IMR-90 (cell line): ENCODE data around the gene GNG7. TPM values are rescaled to one million over a fixed set of nuclear protein-coding genes. Genes with fewer than 3 reads are reported as not detected.

Source experiments
- ATAC-seq: fragments of 200-7000 bp; cut with Tn5 transposase; 2 replicates; pipeline ENCODE4 v1.9.1; 2020; ENCODE audit warnings: low read depth, mild to moderate bottlenecking, moderate library complexity
- BruUV-seq: library from RNA; stranded (reverse); fragments of 400-500 nt; replicated peaks from 2 replicates; lab custom pipeline; 2021; lab: Mats Ljungman, UMichigan
- CTCF ChIA-PET: fragments of 300-600 bp; formaldehyde crosslinking; extraction: SDS; loops from one replicate; lab custom pipeline; 2021; ENCODE audit warnings: antibody characterized with exemption; lab: Yijun Ruan, JAX
- POLR2A ChIA-PET: fragments of 300-600 bp; sonication (Branson Sonifier 250); formaldehyde crosslinking; loops from one replicate; lab custom pipeline; 2022; ENCODE audit warnings: antibody characterized with exemption; ENCODE audit not compliant: unreplicated experiment; lab: Charles Lee
- DNase-seq: peaks from one replicate; pipeline ENCODE4 v3.0.0; 2013
- H2AFZ ChIP-seq: replicated peaks from 2 replicates; pipeline ENCODE3; 2013; ENCODE audit warnings: low read length, mild to moderate bottlenecking; ENCODE audit not compliant: poor library complexity
- H2AK5ac ChIP-seq: 2 replicates; pipeline ENCODE4 v1.6.1; 2013; ENCODE audit warnings: low read depth, low read length, inconsistent platforms
- H2AK9ac ChIP-seq: replicated peaks from 2 replicates; pipeline ENCODE3; 2013; ENCODE audit warnings: mild to moderate bottlenecking, low read depth, low read length, moderate library complexity; ENCODE audit not compliant: poor library complexity
- H2BK120ac ChIP-seq: 2 replicates; pipeline ENCODE4 v1.6.1; 2013; ENCODE audit warnings: low read depth, low read length, inconsistent platforms
- H2BK15ac ChIP-seq: 3 replicates; pipeline ENCODE4 v1.6.1; 2013; ENCODE audit warnings: low read depth, low read length, inconsistent platforms
- H2BK20ac ChIP-seq: 2 replicates; pipeline ENCODE4 v1.6.1; 2013; ENCODE audit warnings: low read depth, mild to moderate bottlenecking, inconsistent platforms, low read length, moderate library complexity
- H2BK5ac ChIP-seq: 2 replicates; pipeline ENCODE4 v1.6.1; 2013; ENCODE audit warnings: mild to moderate bottlenecking, low read depth, low read length, inconsistent platforms; ENCODE audit not compliant: poor library complexity, severe bottlenecking
- H3K14ac ChIP-seq: replicated peaks from 2 replicates; pipeline ENCODE4 v1.6.1; 2013; ENCODE audit warnings: low read depth, low read length, inconsistent platforms
- H3K18ac ChIP-seq: 2 replicates; pipeline ENCODE4 v1.6.1; 2013; ENCODE audit warnings: low read depth, low read length, control low read depth
- H3K23ac ChIP-seq: 2 replicates; pipeline ENCODE4 v1.6.1; 2013; ENCODE audit warnings: low read depth, low read length, inconsistent platforms
- H3K27ac ChIP-seq: 2 replicates; pipeline ENCODE4 v1.5.1; 2013; ENCODE audit warnings: mild to moderate bottlenecking, control low read depth, low read length; ENCODE audit not compliant: insufficient read depth
- H3K27me3 ChIP-seq: 2 replicates; pipeline ENCODE4 v1.6.1; 2013; ENCODE audit warnings: low read length; ENCODE audit not compliant: control insufficient read depth, insufficient read depth
- H3K36me3 ChIP-seq: 2 replicates; pipeline ENCODE4 v1.6.1; 2013; ENCODE audit warnings: low read length, mixed read lengths; ENCODE audit not compliant: control insufficient read depth, insufficient read depth
- H3K4ac ChIP-seq: 2 replicates; pipeline ENCODE4 v1.6.1; 2013; ENCODE audit warnings: low read depth, low read length, inconsistent platforms
- H3K4me1 ChIP-seq: 2 replicates; pipeline ENCODE4 v1.6.1; 2013; ENCODE audit warnings: low read length, mixed read lengths; ENCODE audit not compliant: control insufficient read depth, insufficient read depth
- H3K4me2 ChIP-seq: 2 replicates; pipeline ENCODE4 v1.6.1; 2013; ENCODE audit warnings: low read depth, mild to moderate bottlenecking, control low read depth, low read length, moderate library complexity
- H3K4me3 ChIP-seq: 2 replicates; pipeline ENCODE4 v1.5.1; 2013; ENCODE audit warnings: low read depth, mild to moderate bottlenecking, control low read depth, low read length, moderate library complexity; ENCODE audit not compliant: insufficient read depth
- H3K56ac ChIP-seq: 2 replicates; pipeline ENCODE4 v1.6.1; 2013; ENCODE audit warnings: low read length, inconsistent platforms; ENCODE audit not compliant: insufficient read depth; ENCODE audit errors: extremely low read depth
- H3K79me1 ChIP-seq, 2 experiments: 2 replicates each; pipeline ENCODE4 v1.6.1; 2013; ENCODE audit warnings: low read length in 2 of 2, inconsistent platforms in 1 of 2, low read depth in 1 of 2
- H3K9ac ChIP-seq: 2 replicates; pipeline ENCODE4 v1.6.1; 2013; ENCODE audit warnings: low read depth, low read length, control low read depth
- H3K9me1 ChIP-seq: 2 replicates; pipeline ENCODE4 v1.6.1; 2013; ENCODE audit warnings: low read length, inconsistent platforms; ENCODE audit not compliant: insufficient read depth
- H3K9me3 ChIP-seq: 2 replicates; pipeline ENCODE4 v1.6.1; 2013; ENCODE audit warnings: low read length; ENCODE audit not compliant: control insufficient read depth, insufficient read depth
- H4K20me1 ChIP-seq: 2 replicates; pipeline ENCODE4 v1.6.1; 2013; ENCODE audit warnings: low read length, inconsistent platforms; ENCODE audit not compliant: insufficient read depth
- H4K5ac ChIP-seq: 2 replicates; pipeline ENCODE4 v1.6.1; 2013; ENCODE audit warnings: mild to moderate bottlenecking, low read depth, low read length, control low read depth
- H4K8ac ChIP-seq, 2 experiments: 2 replicates each; pipeline ENCODE4 v1.6.1; 2013; ENCODE audit warnings: low read depth in 2 of 2, low read length in 2 of 2, control low read depth in 1 of 2, inconsistent platforms in 1 of 2
- H4K91ac ChIP-seq: 2 replicates; pipeline ENCODE4 v1.6.1; 2013; ENCODE audit warnings: low read depth, low read length, inconsistent platforms; ENCODE audit not compliant: insufficient read depth
- CEBPB ChIP-seq: IDR thresholded peaks from 2 replicates; pipeline ENCODE4 v1.6.1; 2012; ENCODE audit warnings: low read depth, low read length, improper control_type of control experiment
- MAFK ChIP-seq: IDR thresholded peaks from 2 replicates; pipeline ENCODE4 v1.6.1; 2012; ENCODE audit warnings: low read depth, low read length, improper control_type of control experiment
- MAZ ChIP-seq: IDR thresholded peaks from 2 replicates; pipeline ENCODE4 v1.6.1; 2012; ENCODE audit warnings: low read depth, mild to moderate bottlenecking, low read length, improper control_type of control experiment, moderate library complexity, borderline replicate concordance
- NFE2L2 ChIP-seq: fragments of 150-350 bp; IDR thresholded peaks from 2 replicates; pipeline ENCODE4 v1.6.1; 2016; ENCODE audit warnings: low read depth, mild to moderate bottlenecking, low read length
- RCOR1 ChIP-seq: IDR thresholded peaks from 2 replicates; pipeline ENCODE4 v1.6.1; 2012; ENCODE audit warnings: mild to moderate bottlenecking, low read length, improper control_type of control experiment; ENCODE audit not compliant: insufficient replicate concordance
- WGBS, 2 experiments: methylation state at CpG; one replicate each; pipeline versions ENCODE4 v1.1.5 to v1.1.7; 2013; ENCODE audit warnings: missing lambda C conversion rate in 2 of 2; ENCODE audit not compliant: insufficient read length in 1 of 2; ENCODE audit errors: extremely low coverage in 2 of 2; 5-methylcytosine and 5-hydroxymethylcytosine counted together
- dilution Hi-C: fragments of 300-500 bp; cut with HindIII; formaldehyde crosslinking; loops from one replicate; pipeline ENCODE4 v1.14.3; 2018; ENCODE audit warnings: low sequenced_read_pairs; ENCODE audit not compliant: unreplicated experiment
- in situ Hi-C: fragments of 300-500 bp; cut with MboI; formaldehyde crosslinking; loops from 3 replicates; pipeline ENCODE4 v1.14.3; 2019; ENCODE audit warnings: low sequenced_read_pairs, inconsistent platforms, mixed read lengths
- intact Hi-C: fragments of 100-400 bp; cut with micrococcal nuclease; formaldehyde crosslinking; loops from 2 replicates; pipeline ENCODE4 v1.10.0; 2022
- polyA plus RNA-seq, 3 experiments: library from polyadenylated mRNA; depleted of rRNA; stranded (reverse); fragments of >200 nt; gene quantifications; 2 replicates each; pipeline ENCODE4 v1.2.3, GENCODE V29; 2012; ENCODE audit warnings: low replicate concordance in 1 of 3
- total RNA-seq: library from RNA; depleted of rRNA; stranded (reverse); fragments of >200 nt; gene quantifications from 2 replicates; pipeline ENCODE4 v1.2.3, GENCODE V29; 2012

GNG7 gene
- total and polyA plus RNA-seq, 2 of the 4 experiments (the other 2 are of a cell fraction) = under 0.01 to 0.21 TPM

DNA sequence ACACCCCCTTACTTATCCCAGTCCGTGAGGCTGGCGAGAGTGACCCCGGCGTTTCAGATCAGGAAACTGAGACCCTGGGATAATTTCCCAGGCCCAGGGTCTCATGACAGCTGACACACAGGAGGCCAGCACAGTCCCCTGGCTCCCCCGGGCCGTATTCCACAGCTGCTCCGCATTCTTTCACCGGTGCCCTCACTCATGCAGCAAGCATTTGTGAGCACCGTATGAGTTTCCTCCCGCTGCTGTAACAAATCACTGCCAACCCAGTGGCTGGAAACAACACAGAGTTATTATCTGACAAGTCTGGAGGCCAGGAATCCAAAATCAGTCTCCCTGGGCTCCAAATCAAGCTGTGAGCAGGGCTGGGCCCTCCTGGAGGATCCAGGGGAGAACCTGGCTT lies 205.3 kb downstream of the GNG7 start:
- Histone ChIP-seq H2AK5ac (0 out of 2 replicates have a peak overlapping the region, but pooled peaks have one; percentile 6), H3K56ac (no peak overlapping the region), H3K79me1 (peaks cover 0 to 18% of the 10 kb centered on the region in 2 experiments; a peak in 2 of 4 replicates), H3K14ac (no peak overlapping the region), H3K4me1 (peaks cover 15% of the 10 kb centered on the region), H3K9me3 (no peaks in the 10 kb centered on the region), H3K27ac (no peak overlapping the region), H3K9ac (no peak overlapping the region), H3K9me1 (peaks cover 14% of the 10 kb centered on the region), H3K27me3 (no peaks in the 10 kb centered on the region), H3K18ac (no peak overlapping the region), H4K20me1 (no peaks in the 10 kb centered on the region), H3K23ac (no peak overlapping the region), H2BK15ac (no peak overlapping the region), H2AFZ (no peak overlapping the region), H4K91ac (no peak overlapping the region), H2AK9ac (peak overlapping the region; percentile 44), H3K4ac (0 out of 2 replicates have a peak overlapping the region, but pooled peaks have one; percentile 1), H2BK20ac (peak overlapping the region; percentile 9; the same call in 1 of the 2 replicates), H3K36me3 (no peaks in the 10 kb centered on the region), H2BK120ac (peak overlapping the region; percentile 34; the same call in 1 of the 2 replicates), H4K5ac (no peak overlapping the region), H3K4me2 (no peak overlapping the region), H4K8ac (no peak overlapping the region), H2BK5ac (no peak overlapping the region), H3K4me3 (no peak overlapping the region)
- intact Hi-C loops (no loop called here), in situ Hi-C loops (no loop called here), dilution Hi-C loops (no loop called here)
- WGBS, 2 experiments = 82% methylated on average over 10 of the region's 10 CpGs; no CpG with 5 or more reads in 1 of the 2 experiments
- no TSS peak for BruUV-seq
- POLR2A ChIA-PET = interaction anchor here (0.6 kb wide), 1 partner anchor 15 kb away, joined by 5 read pairs; no protein-coding TSS in a partner anchor
- TF ChIP-seq RCOR1 (no peak), MAZ (no peak), MAFK (no peak), NFE2L2 (no peak), CEBPB (no peak)
- CTCF ChIA-PET = interaction anchor here (1.2 kb wide), 1 partner anchor 82 kb away, joined by 3 read pairs; no protein-coding TSS in a partner anchor
- ATAC-seq = no peak
- DNase-seq = no peak
